ENCODE measurements around the gene GTF3C2. TPM values are rescaled to one million over a fixed set of nuclear protein-coding genes. Genes with fewer than 3 reads are reported as not detected.
A peak's percentile ranks its signal among the peaks of the same experiment; 100 is the strongest.

GTF3C2 gene
- total and polyA plus RNA-seq, 9 of the 15 experiments (the other 6 are each of a cell fraction or from before 2014, with no cell fraction given), result 35.5 to 96.8 (median 53.0) TPM

DNA sequence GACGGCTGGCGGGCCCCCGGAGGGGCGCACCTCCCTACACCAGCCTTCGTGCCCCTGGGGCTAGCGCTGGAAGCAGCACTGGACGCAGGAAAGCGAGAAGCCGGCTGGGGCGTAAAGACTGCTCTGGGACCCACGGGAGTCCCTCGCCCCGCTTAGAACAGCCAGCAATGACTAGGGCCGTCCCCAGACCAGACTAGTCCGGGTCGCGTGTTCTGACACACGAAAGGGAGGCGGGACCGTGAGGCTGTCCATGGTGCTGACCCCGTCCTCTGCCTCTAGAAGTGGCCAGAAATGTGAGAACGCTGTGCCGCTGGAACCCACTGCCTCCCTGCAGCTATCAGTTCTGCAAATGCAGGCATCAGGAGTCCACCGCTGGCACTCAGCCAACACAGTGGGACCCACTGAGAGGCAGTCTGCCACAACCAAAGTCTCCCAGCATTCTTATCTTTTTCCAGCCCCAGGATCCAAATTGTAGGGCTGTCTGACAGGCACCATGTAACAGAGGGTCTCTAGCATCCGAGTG is 48.1 kb downstream of the GTF3C2 start, which contains the start of gene UCN (continued):
- no peak for TF ChIP-seq KLF13 (tag; IDR thresholded peaks at IDR 0.05; ENCODE audit: borderline replicate concordance, low read depth)
- TF ChIP-seq POLR2G (IDR thresholded peaks at IDR 0.05; ENCODE audit: low read depth, low read length), result peak; percentile 47; the same call in 1 of the 2 replicates
- TF ChIP-seq NFIC (IDR thresholded peaks at IDR 0.05), result peak; percentile 82
- TF ChIP-seq ZNF75A (CRISPR knock-in tag; IDR thresholded peaks at IDR 0.05), result no peak
- TF ChIP-seq HMG20B (CRISPR knock-in tag; IDR thresholded peaks at IDR 0.05), result no peak
- no peak for TF ChIP-seq SP1 (CRISPR knock-in tag; IDR thresholded peaks at IDR 0.05)
- TF ChIP-seq, protein P1, sequence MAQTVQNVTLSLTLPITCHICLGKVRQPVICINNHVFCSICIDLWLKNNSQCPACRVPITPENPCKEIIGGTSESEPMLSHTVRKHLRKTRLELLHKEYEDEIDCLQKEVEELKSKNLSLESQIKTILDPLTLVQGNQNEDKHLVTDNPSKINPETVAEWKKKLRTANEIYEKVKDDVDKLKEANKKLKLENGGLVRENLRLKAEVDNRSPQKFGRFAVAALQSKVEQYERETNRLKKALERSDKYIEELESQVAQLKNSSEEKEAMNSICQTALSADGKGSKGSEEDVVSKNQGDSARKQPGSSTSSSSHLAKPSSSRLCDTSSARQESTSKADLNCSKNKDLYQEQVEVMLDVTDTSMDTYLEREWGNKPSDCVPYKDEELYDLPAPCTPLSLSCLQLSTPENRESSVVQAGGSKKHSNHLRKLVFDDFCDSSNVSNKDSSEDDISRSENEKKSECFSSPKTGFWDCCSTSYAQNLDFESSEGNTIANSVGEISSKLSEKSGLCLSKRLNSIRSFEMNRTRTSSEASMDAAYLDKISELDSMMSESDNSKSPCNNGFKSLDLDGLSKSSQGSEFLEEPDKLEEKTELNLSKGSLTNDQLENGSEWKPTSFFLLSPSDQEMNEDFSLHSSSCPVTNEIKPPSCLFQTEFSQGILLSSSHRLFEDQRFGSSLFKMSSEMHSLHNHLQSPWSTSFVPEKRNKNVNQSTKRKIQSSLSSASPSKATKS (CRISPR knock-in tag; IDR thresholded peaks at IDR 0.05), result no peak
- peak; percentile 93 for TF ChIP-seq REST (IDR thresholded peaks at IDR 0.05; ENCODE audit: borderline replicate concordance)
- TF ChIP-seq REST (CRISPR knock-in tag; IDR thresholded peaks at IDR 0.05; ENCODE audit: low read depth), result no peak
- no peak for TF ChIP-seq CREB3L1 (IDR thresholded peaks at IDR 0.05; ENCODE audit: borderline replicate concordance, low read depth)
- peak; percentile 61; the same call in 1 of the 2 replicates for TF ChIP-seq EHMT2 (IDR thresholded peaks at IDR 0.05)
